H9 (cell line): Measurements from ENCODE around the gene ANXA1. TPM values are rescaled to one million over a fixed set of nuclear protein-coding genes. Genes with fewer than 3 reads are reported as not detected.

Experiments
- DNase-seq: peaks from one replicate; pipeline ENCODE4 v3.0.0-alpha.2; 2017
- H2AFZ ChIP-seq: one replicate; pipeline ENCODE4 v1.6.1; 2013; ENCODE audit warnings: mild to moderate bottlenecking, low read length, control low read depth, moderate library complexity
- H2AK5ac ChIP-seq: 2 replicates; pipeline ENCODE4 v1.6.1; 2013; ENCODE audit warnings: low read length, control low read depth, mixed read lengths; ENCODE audit not compliant: insufficient read length
- H2BK120ac ChIP-seq: one replicate; pipeline ENCODE4 v1.6.1; 2013; ENCODE audit warnings: low read depth, mild to moderate bottlenecking, low read length, control low read depth, inconsistent platforms; ENCODE audit not compliant: poor library complexity, severe bottlenecking
- H2BK12ac ChIP-seq: 2 replicates; pipeline ENCODE4 v1.6.1; 2013; ENCODE audit warnings: low read length, control low read depth, mixed read lengths, low read depth; ENCODE audit not compliant: insufficient read length
- H2BK15ac ChIP-seq: 2 replicates; pipeline ENCODE4 v1.6.1; 2013; ENCODE audit warnings: low read depth, low read length, control low read depth
- H2BK20ac ChIP-seq: one replicate; pipeline ENCODE4 v1.6.1; 2013; ENCODE audit warnings: low read depth, mild to moderate bottlenecking, low read length, control low read depth, inconsistent platforms; ENCODE audit not compliant: poor library complexity, severe bottlenecking
- H2BK5ac ChIP-seq: 2 replicates; pipeline ENCODE4 v1.6.1; 2013; ENCODE audit warnings: low read length, control low read depth, mixed read lengths; ENCODE audit not compliant: insufficient read length
- H3K14ac ChIP-seq: 2 replicates; pipeline ENCODE4 v1.6.1; 2013; ENCODE audit warnings: low read length, control low read depth; ENCODE audit not compliant: insufficient read depth
- H3K18ac ChIP-seq: 2 replicates; pipeline ENCODE4 v1.6.1; 2013; ENCODE audit warnings: low read depth, mild to moderate bottlenecking, mixed read lengths, low read length, control low read depth; ENCODE audit not compliant: insufficient read length
- H3K23ac ChIP-seq: 2 replicates; pipeline ENCODE4 v1.6.1; 2013; ENCODE audit warnings: low read length, control low read depth, mixed read lengths, low read depth; ENCODE audit not compliant: insufficient read length
- H3K23me2 ChIP-seq: 2 replicates; pipeline ENCODE4 v1.6.1; 2013; ENCODE audit warnings: low read depth, mild to moderate bottlenecking, mixed read lengths, low read length, control low read depth; ENCODE audit not compliant: insufficient read length, poor library complexity, severe bottlenecking
- H3K27ac ChIP-seq: 2 replicates; pipeline ENCODE4 v1.5.1; 2013; ENCODE audit warnings: low read length, control low read depth, mixed read lengths, low read depth; ENCODE audit not compliant: insufficient read length
- H3K27me3 ChIP-seq: 2 replicates; pipeline ENCODE4 v1.6.1; 2013; ENCODE audit warnings: low read length, control low read depth, inconsistent platforms; ENCODE audit not compliant: insufficient read depth
- H3K4ac ChIP-seq: 2 replicates; pipeline ENCODE4 v1.6.1; 2013; ENCODE audit warnings: low read depth, mild to moderate bottlenecking, control low read depth, inconsistent platforms, low read length, moderate library complexity
- H3K4me1 ChIP-seq: 2 replicates; pipeline ENCODE4 v1.6.1; 2013; ENCODE audit warnings: low read length, control low read depth, inconsistent platforms; ENCODE audit not compliant: insufficient read depth
- H3K4me2 ChIP-seq: 2 replicates; pipeline ENCODE4 v1.6.1; 2013; ENCODE audit warnings: low read length, control low read depth, mixed read lengths; ENCODE audit not compliant: insufficient read length, insufficient read depth
- H3K56ac ChIP-seq: 2 replicates; pipeline ENCODE4 v1.6.1; 2013; ENCODE audit warnings: low read depth, mild to moderate bottlenecking, mixed read lengths, low read length, control low read depth; ENCODE audit not compliant: insufficient read length
- H3K79me1 ChIP-seq: 2 replicates; pipeline ENCODE4 v1.6.1; 2013; ENCODE audit warnings: low read depth, mild to moderate bottlenecking, moderate library complexity, low read length, control low read depth, inconsistent platforms; ENCODE audit not compliant: insufficient read depth, poor library complexity, severe bottlenecking
- H3K79me2 ChIP-seq: 2 replicates; pipeline ENCODE4 v1.6.1; 2013; ENCODE audit warnings: low read length, control low read depth, inconsistent platforms; ENCODE audit not compliant: insufficient read depth
- H3K9ac ChIP-seq: 2 replicates; pipeline ENCODE4 v1.6.1; 2013; ENCODE audit warnings: low read length, control low read depth, mixed read lengths; ENCODE audit not compliant: insufficient read length; ENCODE audit errors: extremely low read depth
- H3K9me3 ChIP-seq: one replicate; pipeline ENCODE4 v1.6.1; 2013; ENCODE audit warnings: low read depth, low read length, inconsistent platforms; ENCODE audit not compliant: control insufficient read depth
- H3T11ph ChIP-seq: one replicate; pipeline ENCODE4 v1.6.1; 2013; ENCODE audit warnings: mild to moderate bottlenecking, low read length, control low read depth, inconsistent platforms
- H4K20me1 ChIP-seq: one replicate; pipeline ENCODE4 v1.6.1; 2013; ENCODE audit not compliant: control insufficient read depth, insufficient read length, insufficient read depth
- H4K5ac ChIP-seq: 2 replicates; pipeline ENCODE4 v1.6.1; 2013; ENCODE audit warnings: low read depth, mild to moderate bottlenecking, mixed read lengths, low read length, control low read depth; ENCODE audit not compliant: insufficient read length
- H4K8ac ChIP-seq: replicated peaks from 2 replicates; pipeline ENCODE4 v1.6.1; 2013; ENCODE audit warnings: low read length, control low read depth, mixed read lengths, low read depth; ENCODE audit not compliant: insufficient read length
- H4K91ac ChIP-seq: 2 replicates; pipeline ENCODE4 v1.6.1; 2013; ENCODE audit warnings: low read depth, mild to moderate bottlenecking, moderate library complexity, mixed read lengths, low read length, control low read depth; ENCODE audit not compliant: insufficient read length
- H3K27ac Mint-ChIP-seq, 3 experiments: 2 replicates in 2 of 3; 3 replicates in 1 of 3; pipeline ENCODE4 v1.8.0; 2020 to 2021; ENCODE audit warnings: mixed read lengths in 3 of 3, mild to moderate bottlenecking in 1 of 3, moderate library complexity in 1 of 3
- H3K27me3 Mint-ChIP-seq: 2 replicates; pipeline ENCODE4 v1.8.0; 2021; ENCODE audit warnings: low read depth, mild to moderate bottlenecking, moderate library complexity, mixed read lengths
- H3K36me3 Mint-ChIP-seq, 3 experiments: 2 replicates in 2 of 3; 3 replicates in 1 of 3; pipeline ENCODE4 v1.8.0; 2020 to 2021; ENCODE audit warnings: low read depth in 3 of 3, mixed read lengths in 3 of 3; ENCODE audit not compliant: insufficient read depth in 1 of 3
- H3K4me1 Mint-ChIP-seq, 2 experiments: 2 replicates each; pipeline ENCODE4 v1.8.0; 2020; ENCODE audit warnings: mixed read lengths in 2 of 2
- H3K4me3 Mint-ChIP-seq, 2 experiments: 2 replicates in 1 of 2; 3 replicates in 1 of 2; pipeline ENCODE4 v1.8.0; 2020 to 2021; ENCODE audit warnings: mild to moderate bottlenecking in 2 of 2, mixed read lengths in 2 of 2, moderate library complexity in 1 of 2
- H3K9me3 Mint-ChIP-seq, 2 experiments: 2 replicates in 1 of 2; 3 replicates in 1 of 2; pipeline ENCODE4 v1.8.0; 2020; ENCODE audit warnings: mild to moderate bottlenecking in 2 of 2, mixed read lengths in 2 of 2, moderate library complexity in 1 of 2
- CTCF ChIP-seq: fragments of 200-600 bp; sonication (generic); conservative IDR thresholded peaks from 3 replicates; pipeline ENCODE4 v1.8.0; 2021; ENCODE audit warnings: antibody characterized with exemption, mild to moderate bottlenecking
- WGBS: extraction: QIAGEN DNeasy Blood & Tissue Kit; methylation state at CpG from one replicate; pipeline ENCODE4 v1.1.7; 2013; ENCODE audit warnings: missing lambda C conversion rate, low lambda C conversion rate, mixed read lengths; ENCODE audit not compliant: insufficient read length; ENCODE audit errors: extremely low coverage; 5-methylcytosine and 5-hydroxymethylcytosine counted together
- total RNA-seq: library from RNA; stranded (reverse); gene quantifications from 2 replicates; pipeline ENCODE4 v1.2.1, GENCODE V29; 2021

Gene ANXA1
- total RNA-seq, 1 experiment from 2014 or later: 3.5 TPM

- H2BK12ac ChIP-seq: no peak overlapping the region
- no peak overlapping the region for H4K8ac ChIP-seq
- H3K23ac ChIP-seq: no peak overlapping the region
- DNase-seq: no peak
- WGBS: no CpG with 5 or more reads among the region's 3 CpGs
- no peak overlapping the region for H4K91ac ChIP-seq
- H3K9me3 Mint-ChIP-seq: no peaks in the 10 kb centered on the region; a peak in 1 of 5 replicates
- no peaks in the 10 kb centered on the region for H3K27me3 ChIP-seq
- no peak for TF ChIP-seq CTCF
- no peaks in the 10 kb centered on the region for H3K79me2 ChIP-seq
- H2AFZ ChIP-seq: no peak overlapping the region
- H2BK20ac ChIP-seq: no peak overlapping the region
- H3K27ac Mint-ChIP-seq: no peak overlapping the region
- H3K4me1 Mint-ChIP-seq: peaks cover 50% of the 10 kb centered on the region in 2 experiments
- no peak overlapping the region for H3K14ac ChIP-seq
- H3K9ac ChIP-seq: no peak overlapping the region
- H2AK5ac ChIP-seq: no peak overlapping the region
- no peak overlapping the region for H3K18ac ChIP-seq
- H3K56ac ChIP-seq: no peak overlapping the region
- H3K4me2 ChIP-seq: no peak overlapping the region
- H4K20me1 ChIP-seq: no peaks in the 10 kb centered on the region
- no peak overlapping the region for H3K4me3 Mint-ChIP-seq
- H3K36me3 Mint-ChIP-seq: no peaks in the 10 kb centered on the region
- H3K4ac ChIP-seq: no peak overlapping the region
- no peaks in the 10 kb centered on the region for H3K23me2 ChIP-seq
- H3K27ac ChIP-seq: no peak overlapping the region
- H3K9me3 ChIP-seq: no peaks in the 10 kb centered on the region
- H3K27me3 Mint-ChIP-seq: no peaks in the 10 kb centered on the region
- H4K5ac ChIP-seq: no peak overlapping the region
- H3T11ph ChIP-seq: no peak overlapping the region
- no peak overlapping the region for H2BK120ac ChIP-seq
- H3K79me1 ChIP-seq: no peaks in the 10 kb centered on the region
- no peaks in the 10 kb centered on the region; the same call in 1 of the 2 replicates for H3K4me1 ChIP-seq
- no peak overlapping the region for H2BK15ac ChIP-seq
- H2BK5ac ChIP-seq: no peak overlapping the region
Measured at GRCh38 chr9:73155377-73155776, 3.7 kb downstream of the ANXA1 start.
